Keratinocyte (primary cell): Measurements from ENCODE around the gene KIF21A. TPM values are rescaled to one million over a fixed set of nuclear protein-coding genes. Genes with fewer than 3 reads are reported as not detected.

Experiments used
- DNase-seq: peaks from one replicate; pipeline ENCODE4 v3.0.0-alpha.2; 2011; ENCODE audit warnings: low read depth, missing footprints, low spot score
- FAIRE-seq: peaks from 2 replicates; lab custom pipeline; 2011; peaks lifted over from hg19 to GRCh38; lab: Jason Lieb, UNC
- H2AFZ ChIP-seq: 2 replicates; pipeline ENCODE4 v1.6.0; 2012; ENCODE audit warnings: low read length, control low read depth, inconsistent platforms; ENCODE audit not compliant: control insufficient read depth
- H3K27ac ChIP-seq: 2 replicates; pipeline ENCODE4 v1.5.1; 2011; ENCODE audit warnings: low read length; ENCODE audit not compliant: control insufficient read depth, insufficient read depth
- H3K27me3 ChIP-seq: 3 replicates; pipeline ENCODE4 v1.6.0; 2011; ENCODE audit warnings: low read length; ENCODE audit not compliant: control insufficient read depth, insufficient read depth; ENCODE audit errors: extremely low read depth
- H3K36me3 ChIP-seq, 2 experiments: 2 replicates in 1 of 2; 3 replicates in 1 of 2; pipeline ENCODE4 v1.5.1; 2011; ENCODE audit warnings: low read length in 2 of 2, mild to moderate bottlenecking in 1 of 2; ENCODE audit not compliant: control insufficient read depth in 2 of 2, insufficient read depth in 2 of 2; ENCODE audit errors: extremely low read depth in 1 of 2
- H3K4me1 ChIP-seq: 3 replicates; pipeline ENCODE4 v1.5.1; 2011; ENCODE audit warnings: low read length; ENCODE audit not compliant: control insufficient read depth, insufficient read depth; ENCODE audit errors: extremely low read depth
- H3K4me2 ChIP-seq: 3 replicates; pipeline ENCODE4 v1.6.0; 2011; ENCODE audit warnings: low read depth, low read length; ENCODE audit not compliant: control insufficient read depth, insufficient read depth; ENCODE audit errors: extremely low read depth
- H3K4me3 ChIP-seq, 3 experiments: fragments of 200-600 bp in 1 of 3; sonication (generic) in 1 of 3; 2 replicates in 2 of 3; 3 replicates in 1 of 3; pipeline ENCODE4 v1.5.1; 2011 to 2016; ENCODE audit warnings: low read length in 3 of 3, mild to moderate bottlenecking in 3 of 3, control low read depth in 2 of 3, inconsistent platforms in 1 of 3, low read depth in 1 of 3, mixed read lengths in 1 of 3, mixed run types in 1 of 3, moderate library complexity in 1 of 3; ENCODE audit not compliant: control insufficient read depth in 2 of 3, insufficient read depth in 2 of 3; ENCODE audit errors: extremely low read depth in 1 of 3
- H3K79me2 ChIP-seq: 2 replicates; pipeline ENCODE4 v1.6.0; 2012; ENCODE audit warnings: low read length; ENCODE audit not compliant: control insufficient read depth, insufficient read depth
- H3K9ac ChIP-seq: 3 replicates; pipeline ENCODE4 v1.6.0; 2011; ENCODE audit warnings: low read length; ENCODE audit not compliant: control insufficient read depth, insufficient read depth; ENCODE audit errors: extremely low read depth
- H3K9me1 ChIP-seq: 3 replicates; pipeline ENCODE4 v1.6.0; 2011; ENCODE audit warnings: low read length; ENCODE audit not compliant: control insufficient read depth, insufficient read depth; ENCODE audit errors: extremely low read depth
- H3K9me3 ChIP-seq: 2 replicates; pipeline ENCODE4 v1.5.1; 2012; ENCODE audit warnings: low read depth, low read length; ENCODE audit not compliant: control insufficient read depth
- H4K20me1 ChIP-seq: 3 replicates; pipeline ENCODE4 v1.6.0; 2011; ENCODE audit warnings: low read length; ENCODE audit not compliant: control insufficient read depth, insufficient read depth; ENCODE audit errors: extremely low read depth
- CTCF ChIP-seq, 3 experiments: IDR thresholded peaks in 1 of 3; conservative IDR thresholded peaks in 1 of 3; optimal IDR thresholded peaks in 1 of 3; 2 replicates in 2 of 3; 3 replicates in 1 of 3; pipeline versions ENCODE3 to v1.5.1; 2011; ENCODE audit warnings: low read length in 3 of 3, mild to moderate bottlenecking in 3 of 3, moderate library complexity in 2 of 3, control low read depth in 1 of 3, inconsistent platforms in 1 of 3; ENCODE audit not compliant: insufficient read depth in 2 of 3; ENCODE audit errors: extremely low read depth in 1 of 3
- EZH2 ChIP-seq: IDR thresholded peaks from one replicate; pipeline ENCODE4 v1.6.1; 2012; ENCODE audit warnings: inconsistent platforms, mild to moderate bottlenecking, low read length, moderate library complexity
- dilution Hi-C: fragments of 300-500 bp; cut with MboI; formaldehyde crosslinking; loops from one replicate; pipeline ENCODE4 v1.7.0; 2020; ENCODE audit warnings: low sequenced_read_pairs; ENCODE audit not compliant: extremely low pct_ligation_motif_present
- polyA plus RNA-seq, 5 experiments: library from polyadenylated mRNA; depleted of rRNA in 3 of 5; stranded (reverse) in 3 of 5; stranded (forward) in 1 of 5; unstranded in 1 of 5; fragments of >200 nt; gene quantifications; 1 replicate in 1 of 5; 2 replicates in 3 of 5; 3 replicates in 1 of 5; pipeline versions ENCODE4 v1.2.1 to v1.2.3, GENCODE V29; 2011 to 2012; ENCODE audit warnings: missing spikeins in 2 of 5, low read depth in 1 of 5, low replicate concordance in 1 of 5

The KIF21A gene
- polyA plus RNA-seq, 1 donor (not counting 4 experiments of a cell fraction or from before 2014, with no cell fraction given): 27.5 TPM

- no peak for DNase-seq
- no peaks in the 10 kb centered on the region for H3K9me3 ChIP-seq
- H3K4me2 ChIP-seq: no peak overlapping the region
- dilution Hi-C loops: no loop called here
- H2AFZ ChIP-seq: no peak overlapping the region
- FAIRE-seq: peak; percentile 62
- H3K9me1 ChIP-seq: no peaks in the 10 kb centered on the region
- H3K27me3 ChIP-seq: no peaks in the 10 kb centered on the region
- H3K36me3 ChIP-seq: peaks cover 10% of the 10 kb centered on the region in 2 experiments
- no peak overlapping the region for H3K4me3 ChIP-seq
- H4K20me1 ChIP-seq: no peaks in the 10 kb centered on the region
- H3K27ac ChIP-seq: no peak overlapping the region
- H3K79me2 ChIP-seq: no peaks in the 10 kb centered on the region
- TF ChIP-seq EZH2: no peak
- no peak overlapping the region for H3K9ac ChIP-seq
- H3K4me1 ChIP-seq: peaks cover 3% of the 10 kb centered on the region
Measured at GRCh38 chr12:39329018-39329417, 113.9 kb downstream of the KIF21A start.

- DNase-seq (no peak), FAIRE-seq (no peak)
- no peaks in the 10 kb centered on the region for H3K27me3 ChIP-seq
- H3K9me3 ChIP-seq: no peaks in the 10 kb centered on the region
- H2AFZ ChIP-seq: no peak overlapping the region
- peaks cover 3% of the 10 kb centered on the region for H3K4me1 ChIP-seq
- H3K9me1 ChIP-seq: no peaks in the 10 kb centered on the region
- dilution Hi-C loops: no loop called here
- H3K36me3 ChIP-seq: peaks cover 9 to 10% of the 10 kb centered on the region in 2 experiments
- TF ChIP-seq EZH2 (no peak), CTCF (optimal IDR thresholded peaks at IDR 0.05 in 1 of 3, IDR thresholded peaks at IDR 0.05 in 1 of 3, conservative IDR thresholded peaks at IDR 0.05 in 1 of 3; ENCODE audit: extremely low read depth in 1 of 3, insufficient read depth in 2 of 3, low read length in 3 of 3) (no peak)
- no peak overlapping the region for H3K9ac ChIP-seq
- H3K27ac ChIP-seq: no peak overlapping the region
- no peak overlapping the region for H3K4me2 ChIP-seq
- no peaks in the 10 kb centered on the region for H3K79me2 ChIP-seq
- no peak overlapping the region for H3K4me3 ChIP-seq
- no peaks in the 10 kb centered on the region for H4K20me1 ChIP-seq
Measured at GRCh38 chr12:39327965-39328364, 115.0 kb downstream of the KIF21A start.

- no peak for FAIRE-seq
- Histone ChIP-seq H2AFZ (no peak overlapping the region), H3K9me3 (no peaks in the 10 kb centered on the region), H3K9ac (no peak overlapping the region), H3K4me2 (no peak overlapping the region), H3K79me2 (no peaks in the 10 kb centered on the region), H3K36me3 (peaks cover 8 to 10% of the 10 kb centered on the region in 2 experiments), H4K20me1 (no peaks in the 10 kb centered on the region), H3K4me1 (peaks cover 3% of the 10 kb centered on the region), H3K27me3 (no peaks in the 10 kb centered on the region), H3K9me1 (no peaks in the 10 kb centered on the region), H3K4me3 (no peak overlapping the region), H3K27ac (no peak overlapping the region)
- no peak for TF ChIP-seq CTCF (optimal IDR thresholded peaks at IDR 0.05 in 1 of 3, IDR thresholded peaks at IDR 0.05 in 1 of 3, conservative IDR thresholded peaks at IDR 0.05 in 1 of 3; ENCODE audit: extremely low read depth in 1 of 3, insufficient read depth in 2 of 3, low read length in 3 of 3)
- TF ChIP-seq EZH2: no peak
- dilution Hi-C loops: no loop called here
- no peak for DNase-seq
Measured at GRCh38 chr12:39327510-39327909, 115.4 kb downstream of the KIF21A start.
